Measurements from ENCODE around the gene RNF213.
"Not testable (repeated sequence)": the region's sequence is repeated elsewhere in the genome, so short reads cannot be mapped to it uniquely, and the experiment has no call there.

RNF213 gene

DNA sequence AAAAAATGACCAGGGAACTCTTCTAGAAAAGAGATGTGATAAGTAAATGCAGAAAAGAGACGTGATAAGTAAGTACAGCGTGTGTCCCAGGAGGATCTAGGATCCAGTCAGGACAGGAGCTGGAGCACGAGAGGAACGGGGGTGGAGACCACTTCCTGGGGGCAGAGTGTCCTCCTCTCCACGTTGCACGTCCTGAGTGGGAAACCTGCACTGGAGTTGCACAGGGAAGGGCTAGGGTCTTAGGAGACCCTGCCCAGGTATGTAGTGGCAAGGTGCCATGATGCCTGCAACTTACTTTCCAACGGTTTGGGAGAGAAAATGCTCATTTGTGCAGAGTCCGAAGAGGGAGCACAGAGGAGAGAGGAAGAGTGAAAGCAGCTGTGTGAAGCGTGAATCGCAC, 55.8 kb downstream of the RNF213 start:
- Mint-ChIP-seq H3K27me3 (no peaks in the 10 kb centered on the region), H3K27ac (ENCODE audit: low read depth) (peak overlapping the region; percentile 73), H3K9me3 (peaks cover 6% of the 10 kb centered on the region), H3K4me3 (no peak overlapping the region), H3K36me3 (ENCODE audit: insufficient read depth) (peaks cover 72% of the 10 kb centered on the region), H3K4me1 (peaks cover 15% of the 10 kb centered on the region)
- DNase-seq (ENCODE audit: low spot score in 2 of 2) (no peak), ATAC-seq (replicated peaks; ENCODE audit: extremely low read depth, poor library complexity, severe bottlenecking) (no peak)

- ATAC-seq (replicated peaks; ENCODE audit: extremely low read depth, poor library complexity, severe bottlenecking) (no peak), DNase-seq (ENCODE audit: low spot score in 2 of 2) (no peak)
- no peak overlapping the region for H3K4me3 Mint-ChIP-seq
- H3K36me3 Mint-ChIP-seq (ENCODE audit: insufficient read depth): peaks cover 70% of the 10 kb centered on the region
- peaks cover 15% of the 10 kb centered on the region for H3K4me1 Mint-ChIP-seq
- peak overlapping the region; percentile 73 for H3K27ac Mint-ChIP-seq (ENCODE audit: low read depth)
- peaks cover 6% of the 10 kb centered on the region for H3K9me3 Mint-ChIP-seq
- H3K27me3 Mint-ChIP-seq: no peaks in the 10 kb centered on the region
Measured at GRCh38 chr17:80316927-80317705, 56.5 kb downstream of the RNF213 start.

- peaks cover 6% of the 10 kb centered on the region for H3K9me3 Mint-ChIP-seq
- no peak for DNase-seq (ENCODE audit: low spot score in 2 of 2)
- ATAC-seq (replicated peaks; ENCODE audit: extremely low read depth, poor library complexity, severe bottlenecking): no peak
- no peak overlapping the region for H3K4me3 Mint-ChIP-seq
- H3K27me3 Mint-ChIP-seq: no peaks in the 10 kb centered on the region
- peaks cover 15% of the 10 kb centered on the region for H3K4me1 Mint-ChIP-seq
- peak overlapping the region; percentile 52 for H3K27ac Mint-ChIP-seq (ENCODE audit: low read depth)
- peaks cover 74% of the 10 kb centered on the region for H3K36me3 Mint-ChIP-seq (ENCODE audit: insufficient read depth)
Measured at GRCh38 chr17:80317706-80317980, 57.0 kb downstream of the RNF213 start.

- Mint-ChIP-seq H3K9me3 (peaks cover 5% of the 10 kb centered on the region), H3K36me3 (ENCODE audit: insufficient read depth) (peaks cover 72% of the 10 kb centered on the region), H3K4me1 (peaks cover 13% of the 10 kb centered on the region), H3K27me3 (no peaks in the 10 kb centered on the region), H3K27ac (ENCODE audit: low read depth) (no peak overlapping the region), H3K4me3 (no peak overlapping the region)
- no peak for ATAC-seq (replicated peaks; ENCODE audit: extremely low read depth, poor library complexity, severe bottlenecking)
- DNase-seq (ENCODE audit: low spot score in 2 of 2): no peak
Measured at GRCh38 chr17:80318166-80318565, 57.5 kb downstream of the RNF213 start.

- H3K4me1 Mint-ChIP-seq: peaks cover 9% of the 10 kb centered on the region
- ATAC-seq (replicated peaks; ENCODE audit: extremely low read depth, poor library complexity, severe bottlenecking) (no peak), DNase-seq (ENCODE audit: low spot score in 2 of 2) (no peak)
- no peak overlapping the region for H3K27ac Mint-ChIP-seq (ENCODE audit: low read depth)
- no peaks in the 10 kb centered on the region for H3K27me3 Mint-ChIP-seq
- peaks cover 76% of the 10 kb centered on the region for H3K36me3 Mint-ChIP-seq (ENCODE audit: insufficient read depth)
- no peak overlapping the region for H3K4me3 Mint-ChIP-seq
- H3K9me3 Mint-ChIP-seq: no peaks in the 10 kb centered on the region
Measured at GRCh38 chr17:80319262-80319998, 58.8 kb downstream of the RNF213 start.

DNA sequence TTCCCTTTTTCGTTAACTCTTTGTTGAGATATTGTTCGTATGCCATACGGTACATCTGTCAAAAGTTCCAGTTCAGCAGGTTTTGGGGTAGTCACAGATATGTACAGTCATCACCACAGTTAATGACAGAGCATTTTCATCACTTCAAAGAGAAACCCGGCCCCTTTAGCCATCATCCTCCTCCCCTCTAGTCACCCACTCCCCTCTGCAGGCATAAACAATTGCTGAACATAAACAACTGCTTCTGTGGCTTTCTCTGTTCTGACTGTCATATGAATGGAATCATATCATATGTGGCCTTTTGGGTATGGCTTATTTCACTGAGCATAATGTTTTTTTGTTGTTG, 59.3 kb downstream of the RNF213 start:
- no peaks in the 10 kb centered on the region for H3K9me3 Mint-ChIP-seq
- no peak for ATAC-seq (replicated peaks; ENCODE audit: extremely low read depth, poor library complexity, severe bottlenecking)
- no peaks in the 10 kb centered on the region for H3K27me3 Mint-ChIP-seq
- H3K36me3 Mint-ChIP-seq (ENCODE audit: insufficient read depth): peaks cover 80% of the 10 kb centered on the region
- no peak for DNase-seq (ENCODE audit: low spot score in 2 of 2)
- peaks cover 11% of the 10 kb centered on the region for H3K4me1 Mint-ChIP-seq
- no peak overlapping the region for H3K4me3 Mint-ChIP-seq
- H3K27ac Mint-ChIP-seq (ENCODE audit: low read depth): no peak overlapping the region

GRCh38 chr17:80320496-80320895, 59.8 kb downstream of the RNF213 start:
- Mint-ChIP-seq H3K4me3 (no peak overlapping the region), H3K9me3 (no peaks in the 10 kb centered on the region), H3K27me3 (no peaks in the 10 kb centered on the region), H3K27ac (ENCODE audit: low read depth) (no peak overlapping the region), H3K36me3 (ENCODE audit: insufficient read depth) (peaks cover 85% of the 10 kb centered on the region), H3K4me1 (peaks cover 15% of the 10 kb centered on the region)
- ATAC-seq (replicated peaks; ENCODE audit: extremely low read depth, poor library complexity, severe bottlenecking): no peak
- no peak for DNase-seq (ENCODE audit: low spot score in 2 of 2)

DNA sequence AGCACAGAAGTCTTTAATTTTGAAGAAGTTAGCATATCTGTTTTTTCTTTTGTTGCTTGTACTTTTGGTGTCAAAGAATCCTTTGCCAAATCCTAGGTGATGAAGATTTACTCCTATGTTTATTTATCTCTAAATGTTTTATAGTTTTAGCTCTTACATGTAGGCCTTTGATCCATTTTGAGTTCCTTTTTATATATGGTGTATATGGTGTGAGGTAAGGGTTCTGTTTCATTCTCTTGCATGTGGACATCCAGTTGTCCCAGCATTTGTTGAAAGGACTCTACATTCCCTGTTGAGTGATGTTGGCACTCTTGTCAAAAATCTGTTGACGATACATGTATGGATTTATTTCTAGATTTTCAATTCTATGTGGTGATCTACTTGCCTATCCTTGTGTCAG, 62.2 kb downstream of the RNF213 start:
- DNase-seq (ENCODE audit: low spot score in 2 of 2): no peak
- Mint-ChIP-seq H3K4me3 (no peak overlapping the region), H3K27me3 (no peaks in the 10 kb centered on the region), H3K36me3 (ENCODE audit: insufficient read depth) (peaks cover 88% of the 10 kb centered on the region), H3K9me3 (no peaks in the 10 kb centered on the region), H3K27ac (ENCODE audit: low read depth) (no peak overlapping the region), H3K4me1 (peaks cover 11% of the 10 kb centered on the region)
- no peak for ATAC-seq (replicated peaks; ENCODE audit: extremely low read depth, poor library complexity, severe bottlenecking)

GRCh38 chr17:80323982-80324381, 63.3 kb downstream of the RNF213 start:
- Mint-ChIP-seq H3K27ac (ENCODE audit: low read depth) (peak overlapping the region; percentile 25), H3K4me3 (no peak overlapping the region), H3K36me3 (ENCODE audit: insufficient read depth) (peaks cover 88% of the 10 kb centered on the region)

DNA sequence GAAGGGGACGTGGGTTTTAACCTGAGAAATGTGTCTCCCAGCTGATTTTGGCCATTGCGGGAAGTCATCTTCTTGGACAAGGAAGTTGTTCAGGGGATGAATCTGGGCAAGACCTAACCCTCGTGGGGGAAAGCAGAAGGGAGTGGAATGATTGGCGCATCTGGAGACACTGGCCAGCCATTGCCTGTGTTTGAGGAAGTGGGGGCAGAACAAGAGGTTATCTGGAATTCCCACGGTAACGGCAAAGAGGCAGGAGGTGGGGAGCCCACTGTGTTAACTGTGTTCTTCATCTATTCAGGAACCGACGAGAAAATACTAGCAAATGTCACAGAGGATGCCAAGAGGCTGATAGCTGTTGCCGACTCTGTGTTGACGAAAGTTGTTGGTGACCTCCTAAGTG, 66.9 kb downstream of the RNF213 start:
- H3K36me3 Mint-ChIP-seq (ENCODE audit: insufficient read depth): peaks cover 91% of the 10 kb centered on the region
- H3K27me3 Mint-ChIP-seq: no peaks in the 10 kb centered on the region
- peaks cover 42% of the 10 kb centered on the region for H3K4me1 Mint-ChIP-seq
- H3K9me3 Mint-ChIP-seq: no peaks in the 10 kb centered on the region
- H3K4me3 Mint-ChIP-seq: no peak overlapping the region
- DNase-seq (ENCODE audit: low spot score in 2 of 2) (no peak), ATAC-seq (replicated peaks; ENCODE audit: extremely low read depth, poor library complexity, severe bottlenecking) (no peak)
- H3K27ac Mint-ChIP-seq (ENCODE audit: low read depth): no peak overlapping the region

More at GRCh38 chr17:80323982-80324381, 63.3 kb downstream of the RNF213 start:
- Mint-ChIP-seq H3K27me3 (no peaks in the 10 kb centered on the region), H3K4me1 (peaks cover 22% of the 10 kb centered on the region), H3K9me3 (no peaks in the 10 kb centered on the region)
- DNase-seq (ENCODE audit: low spot score in 2 of 2) (no peak), ATAC-seq (replicated peaks; ENCODE audit: extremely low read depth, poor library complexity, severe bottlenecking) (no peak)

- DNase-seq (ENCODE audit: low spot score in 2 of 2) (no peak), ATAC-seq (replicated peaks; ENCODE audit: extremely low read depth, poor library complexity, severe bottlenecking) (no peak)
- Mint-ChIP-seq H3K27ac (ENCODE audit: low read depth) (peak overlapping the region; percentile 38), H3K4me3 (no peak overlapping the region), H3K36me3 (ENCODE audit: insufficient read depth) (peaks cover 92% of the 10 kb centered on the region), H3K4me1 (peaks cover 42% of the 10 kb centered on the region), H3K27me3 (no peaks in the 10 kb centered on the region), H3K9me3 (no peaks in the 10 kb centered on the region)
Measured at GRCh38 chr17:80328634-80329380, 68.2 kb downstream of the RNF213 start.

DNA sequence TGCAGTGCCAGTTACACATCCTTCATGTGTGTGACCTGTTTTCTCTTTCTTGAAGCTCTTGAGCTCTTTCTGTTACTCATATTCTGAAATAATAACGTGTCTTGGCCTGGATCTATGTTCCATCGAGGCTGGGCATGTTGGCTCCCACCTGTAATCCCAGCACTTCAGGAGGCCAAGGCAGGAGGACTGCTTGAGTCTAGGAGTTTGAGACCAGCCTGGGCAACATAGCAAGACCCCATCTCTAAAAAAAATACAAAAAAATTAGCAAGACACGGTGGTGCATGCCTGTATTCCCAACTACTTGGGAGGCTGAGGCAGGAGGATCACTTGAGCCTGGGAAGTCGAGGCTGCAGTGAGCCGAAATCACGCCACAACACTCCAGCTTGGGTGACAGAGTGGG, 68.8 kb downstream of the RNF213 start:
- H3K4me1 Mint-ChIP-seq: peaks cover 42% of the 10 kb centered on the region
- not testable (repeated sequence) for H3K9me3 Mint-ChIP-seq; ATAC-seq (replicated peaks; ENCODE audit: extremely low read depth, poor library complexity, severe bottlenecking); H3K4me3 Mint-ChIP-seq; H3K27ac Mint-ChIP-seq (ENCODE audit: low read depth); DNase-seq (ENCODE audit: low spot score in 2 of 2); H3K27me3 Mint-ChIP-seq
- peaks cover 94% of the 10 kb centered on the region for H3K36me3 Mint-ChIP-seq (ENCODE audit: insufficient read depth)

- Mint-ChIP-seq H3K4me3 (no peak overlapping the region), H3K27ac (ENCODE audit: low read depth) (no peak overlapping the region), H3K27me3 (no peaks in the 10 kb centered on the region), H3K9me3 (no peaks in the 10 kb centered on the region), H3K4me1 (peaks cover 36% of the 10 kb centered on the region), H3K36me3 (ENCODE audit: insufficient read depth) (peaks cover 95% of the 10 kb centered on the region)
- ATAC-seq (replicated peaks; ENCODE audit: extremely low read depth, poor library complexity, severe bottlenecking): no peak
- no peak for DNase-seq (ENCODE audit: low spot score in 2 of 2)
Measured at GRCh38 chr17:80330276-80330675, 69.6 kb downstream of the RNF213 start.

Data from central memory CD8-positive, alpha-beta T cell (primary cell).